GM12878 (cell line): ENCODE results near the gene TXN2. TPM values are rescaled to one million over a fixed set of nuclear protein-coding genes. Genes with fewer than 3 reads are reported as not detected.

ENCODE experiments used
- ATAC-seq: fragments of 200-7000 bp; cut with Tn5 transposase; 3 replicates; pipeline ENCODE4 v1.9.1; 2020; ENCODE audit warnings: mild to moderate bottlenecking, moderate library complexity
- BruUV-seq: library from RNA; stranded (reverse); fragments of 400-500 nt; replicated peaks from 2 replicates; lab custom pipeline; 2021; lab: Mats Ljungman, UMichigan
- CTCF ChIA-PET: fragments of 300-600 bp; sonication (Branson Sonifier 250); formaldehyde crosslinking; extraction: SDS; loops from one replicate; lab custom pipeline; 2021; ENCODE audit warnings: inconsistent platforms; lab: Yijun Ruan, JAX
- POLR2A ChIA-PET: fragments of 350-600 bp; formaldehyde crosslinking; extraction: SDS; loops from one replicate; lab custom pipeline; 2021; ENCODE audit warnings: inconsistent platforms; lab: Charles Lee
- RAD21 ChIA-PET: fragments of 300-600 bp; sonication (Branson Sonifier 250); formaldehyde crosslinking; loops from one replicate; lab custom pipeline; 2023; ENCODE audit warnings: antibody characterized with exemption; ENCODE audit not compliant: unreplicated experiment; lab: Charles Lee
- SMC1A ChIA-PET: fragments of 300-600 bp; sonication (Branson Sonifier 250); formaldehyde crosslinking; loops from one replicate; lab custom pipeline; 2023; ENCODE audit not compliant: unreplicated experiment, uncharacterized antibody; lab: Charles Lee
- DNase-seq: peaks from one replicate; pipeline ENCODE4 v3.0.0-alpha.2; 2011; ENCODE audit warnings: low read depth, low spot score
- FAIRE-seq: peaks from 3 replicates; lab custom pipeline; 2011; peaks lifted over from hg19 to GRCh38; lab: Jason Lieb, UNC
- H2AFZ ChIP-seq: 2 replicates; pipeline ENCODE4 v1.6.0; 2011; ENCODE audit warnings: low read depth, low read length, control low read depth; ENCODE audit not compliant: control insufficient read depth
- H3K27ac ChIP-seq: 2 replicates; pipeline ENCODE4 v1.5.1; 2011; ENCODE audit warnings: control low read depth; ENCODE audit not compliant: control insufficient read depth, insufficient read depth
- H3K27me3 ChIP-seq, 2 experiments: replicated peaks in 1 of 2; 2 replicates each; pipeline versions ENCODE4 v1.6.0 to v1.6.1; 2011; ENCODE audit warnings: low read length in 1 of 2; ENCODE audit not compliant: control insufficient read depth in 2 of 2, insufficient read depth in 2 of 2
- H3K36me3 ChIP-seq, 2 experiments: 2 replicates each; pipeline ENCODE4 v1.5.1; 2011; ENCODE audit warnings: low read length in 1 of 2; ENCODE audit not compliant: control insufficient read depth in 2 of 2, insufficient read depth in 2 of 2
- H3K4me1 ChIP-seq: 2 replicates; pipeline ENCODE4 v1.6.1; 2011; ENCODE audit warnings: mild to moderate bottlenecking, low read length, moderate library complexity, mixed read lengths; ENCODE audit not compliant: control insufficient read depth, insufficient read depth
- H3K4me2 ChIP-seq: 2 replicates; pipeline ENCODE4 v1.6.0; 2011; ENCODE audit warnings: control low read depth; ENCODE audit not compliant: control insufficient read depth, insufficient read depth
- H3K4me3 ChIP-seq: fragments of 200-600 bp; sonication (generic); 2 replicates; pipeline ENCODE4 v1.5.1; 2016
- H3K79me2 ChIP-seq: 2 replicates; pipeline ENCODE4 v1.6.0; 2011; ENCODE audit warnings: low read length; ENCODE audit not compliant: control insufficient read depth, insufficient read depth
- H3K9ac ChIP-seq: 2 replicates; pipeline ENCODE4 v1.8.0; 2011; ENCODE audit warnings: low read length, control low read depth, mixed read lengths; ENCODE audit not compliant: control insufficient read depth, insufficient read depth
- H3K9me3 ChIP-seq: replicated peaks from 3 replicates; pipeline ENCODE4 v1.5.1; 2011; ENCODE audit warnings: mild to moderate bottlenecking, low read length; ENCODE audit not compliant: control insufficient read depth, insufficient read depth
- H4K20me1 ChIP-seq: 2 replicates; pipeline ENCODE4 v1.6.0; 2011; ENCODE audit not compliant: control insufficient read depth, insufficient read depth
- CTCF ChIP-seq, 3 experiments: IDR thresholded peaks in 2 of 3; conservative IDR thresholded peaks in 1 of 3; 2 replicates each; pipeline ENCODE4 v1.5.1; 2011; ENCODE audit warnings: low read depth in 3 of 3, low read length in 3 of 3, mild to moderate bottlenecking in 3 of 3, control low read depth in 2 of 3, moderate library complexity in 2 of 3, inconsistent platforms in 1 of 3, mixed read lengths in 1 of 3; ENCODE audit not compliant: control insufficient read depth in 2 of 3, insufficient read depth in 1 of 3; ENCODE audit errors: extremely low read depth in 1 of 3
- MAX ChIP-seq: IDR thresholded peaks from 2 replicates; pipeline ENCODE4 v1.6.1; 2012; ENCODE audit warnings: low read depth, low read length, improper control_type of control experiment
- ZBTB40 ChIP-seq: fragments of 450-650 bp; IDR thresholded peaks from 2 replicates; pipeline ENCODE4 v1.6.1; 2016; ENCODE audit warnings: mild to moderate bottlenecking, moderate library complexity, borderline replicate concordance
- WGBS: methylation state at CpG from one replicate; pipeline ENCODE4 v1.1.6; 2016; ENCODE audit warnings: low lambda C conversion rate; ENCODE audit not compliant: insufficient replicate concordance, insufficient coverage; ENCODE audit errors: missing lambda C conversion rate; 5-methylcytosine and 5-hydroxymethylcytosine counted together
- in situ Hi-C: fragments of 300-500 bp; cut with MboI; formaldehyde crosslinking; loops from 9 replicates; pipeline ENCODE4 v1.14.3; 2018; ENCODE audit warnings: mixed read lengths
- intact Hi-C: fragments of 100-400 bp; cut with micrococcal nuclease; formaldehyde crosslinking; loops from one replicate; pipeline ENCODE4 v1.14.2; 2022; ENCODE audit not compliant: unreplicated experiment
- polyA plus RNA-seq, 11 experiments: library from polyadenylated mRNA; depleted of rRNA in 4 of 11; unstranded in 6 of 11; stranded (reverse) in 5 of 11; fragments of >200 nt; fragmentation: Nextera tagmentation in 4 of 11; fragmentation: Illumina TruSeq in 1 of 11; extraction: Ambion mirVana in 4 of 11; extraction: Trizol in 1 of 11; gene quantifications; 1 replicate in 1 of 11; 2 replicates in 10 of 11; pipeline versions ENCODE4 v1.2.1 to v1.2.3, GENCODE V29; 2011 to 2016; ENCODE audit warnings: inconsistent platforms in 2 of 11, missing spikeins in 2 of 11, low read depth in 1 of 11
- total RNA-seq, 4 experiments: library from RNA; depleted of rRNA in 3 of 4; stranded (reverse); fragments of >200 nt in 3 of 4; fragmentation: Illumina TruSeq in 1 of 4; extraction: Trizol in 1 of 4; gene quantifications; 2 replicates each; pipeline versions ENCODE4 v1.2.1 to v1.2.3, GENCODE V29; 2013 to 2021

Gene TXN2
- total and polyA plus RNA-seq, 10 of the 15 experiments (the other 5 are each of a cell fraction or from before 2014, with no cell fraction given) = 70.2 to 350 (median 183) TPM

GRCh38 chr22:36497910-36498665 is 16.6 kb upstream of the TXN2 start:
- TF ChIP-seq CTCF (IDR thresholded peaks at IDR 0.05 in 2 of 3, conservative IDR thresholded peaks at IDR 0.05 in 1 of 3; ENCODE audit: control insufficient read depth in 2 of 3, extremely low read depth in 1 of 3, insufficient read depth in 1 of 3, low read depth in 3 of 3, low read length in 3 of 3) (0 out of 6 replicates have a peak, but pooled peaks of 1 of the 3 experiments have one; percentile 7), MAX (no peak), ZBTB40 (no peak)
- H3K4me2 ChIP-seq = no peak overlapping the region
- no peak overlapping the region for H3K4me3 ChIP-seq
- H3K9me3 ChIP-seq = no peaks in the 10 kb centered on the region
- DNase-seq (no peak), ATAC-seq (no peak), FAIRE-seq (no peak)
- H3K79me2 ChIP-seq = no peaks in the 10 kb centered on the region
- H4K20me1 ChIP-seq = no peaks in the 10 kb centered on the region
- ChIA-PET RAD21 (no interaction called here), POLR2A (no interaction called here), SMC1A (no interaction called here), CTCF (no interaction called here)
- no peak overlapping the region for H3K27ac ChIP-seq
- H3K36me3 ChIP-seq = peaks cover 0 to 3% of the 10 kb centered on the region in 2 experiments; a peak in 2 of 4 replicates
- intact Hi-C loops = no loop called here
- 96% methylated on average over 30 of the region's 30 CpGs for WGBS
- in situ Hi-C loops = no loop called here
- peaks cover 12% of the 10 kb centered on the region for H3K4me1 ChIP-seq
- no peak overlapping the region for H3K9ac ChIP-seq
- BruUV-seq = no TSS peak
- no peaks in the 10 kb centered on the region for H3K27me3 ChIP-seq
- H2AFZ ChIP-seq = no peak overlapping the region
